K562 (cell line): ENCODE data around the gene ALDH7A1. TPM values are rescaled to one million over a fixed set of nuclear protein-coding genes. Genes with fewer than 3 reads are reported as not detected.

ENCODE experiments used
- ATAC-seq: fragments of 200-7000 bp; cut with Tn5 transposase; 3 replicates; pipeline ENCODE4 v1.9.1; 2020; ENCODE audit warnings: moderate library complexity
- BruUV-seq: library from RNA; stranded (reverse); fragments of 400-500 nt; replicated peaks from 2 replicates; lab custom pipeline; 2021; lab: Mats Ljungman, UMichigan
- CTCF ChIA-PET: fragments of 300-600 bp; formaldehyde crosslinking; extraction: SDS; loops from one replicate; lab custom pipeline; 2021; ENCODE audit warnings: low intra/inter-chr PET ratio; lab: Yijun Ruan, JAX
- POLR2A ChIA-PET: fragments of 300-600, 350-650 bp; sonication (Branson Sonifier 250); formaldehyde crosslinking; extraction: SDS; loops from one replicate; lab custom pipeline; 2021; ENCODE audit warnings: antibody characterized with exemption, inconsistent platforms; lab: Yijun Ruan, JAX
- DNase-seq, 4 experiments: peaks; one replicate each; pipeline versions ENCODE4 v3.0.0 to v3.0.0-alpha.2; 2011 to 2018; ENCODE audit warnings: low spot score in 3 of 4, mixed read lengths in 3 of 4; ENCODE audit errors: extremely low read depth in 1 of 4
- FAIRE-seq: peaks from 2 replicates; lab custom pipeline; 2011; peaks lifted over from hg19 to GRCh38; lab: Jason Lieb, UNC
- H2AFZ ChIP-seq: 2 replicates; pipeline ENCODE4 v1.6.0; 2011; ENCODE audit warnings: low read depth, low read length, control low read depth, inconsistent platforms
- H3K27ac ChIP-seq: fragments of 200-600 bp; 3 replicates; pipeline ENCODE4 v1.8.0; 2011; ENCODE audit warnings: low read depth, mild to moderate bottlenecking, control low read depth, inconsistent platforms, low read length, moderate library complexity, mixed read lengths; ENCODE audit errors: extremely low read depth
- H3K27me3 ChIP-seq, 2 experiments: fragments of 300-600 bp in 1 of 2; 2 replicates in 1 of 2; 3 replicates in 1 of 2; pipeline versions ENCODE4 v1.6.0 to v1.8.0; 2011; ENCODE audit warnings: inconsistent platforms in 2 of 2, low read length in 2 of 2, mild to moderate bottlenecking in 1 of 2, mixed read lengths in 1 of 2, moderate library complexity in 1 of 2; ENCODE audit not compliant: control insufficient read depth in 2 of 2, insufficient read depth in 2 of 2
- H3K36me3 ChIP-seq: fragments of 300-600 bp; 3 replicates; pipeline ENCODE4 v1.8.0; 2011; ENCODE audit warnings: mild to moderate bottlenecking, low read length, inconsistent platforms; ENCODE audit not compliant: control insufficient read depth, insufficient read depth
- H3K4me1 ChIP-seq, 2 experiments: fragments of 200-600 bp in 1 of 2; replicated peaks in 1 of 2; 2 replicates in 1 of 2; 3 replicates in 1 of 2; pipeline versions ENCODE4 v1.5.1 to v1.8.0; 2011; ENCODE audit warnings: inconsistent platforms in 2 of 2, low read length in 2 of 2, mild to moderate bottlenecking in 1 of 2, mixed read lengths in 1 of 2, moderate library complexity in 1 of 2; ENCODE audit not compliant: control insufficient read depth in 2 of 2, insufficient read depth in 2 of 2
- H3K4me2 ChIP-seq: 2 replicates; pipeline ENCODE4 v1.6.1; 2011; ENCODE audit warnings: low read length, control low read depth, inconsistent platforms, mixed read lengths; ENCODE audit not compliant: insufficient read depth
- H3K4me3 ChIP-seq: fragments of 200-600 bp; sonication (generic), shearing (Covaris generic); 2 replicates; pipeline ENCODE4 v1.5.1; 2016; ENCODE audit warnings: control low read depth, inconsistent platforms
- H3K79me2 ChIP-seq: fragments of 200-600 bp; 3 replicates; pipeline ENCODE4 v1.8.0; 2011; ENCODE audit warnings: low read length, inconsistent platforms; ENCODE audit not compliant: control insufficient read depth, insufficient read depth
- H3K9ac ChIP-seq, 2 experiments: 2 replicates each; pipeline versions ENCODE4 v1.6.0 to v1.6.1; 2011; ENCODE audit warnings: low read depth in 2 of 2, low read length in 2 of 2, control low read depth in 1 of 2, inconsistent platforms in 1 of 2, mild to moderate bottlenecking in 1 of 2, mixed read lengths in 1 of 2; ENCODE audit not compliant: insufficient read depth in 1 of 2
- H3K9me1 ChIP-seq: one replicate; pipeline ENCODE4 v1.6.0; 2011; ENCODE audit warnings: inconsistent platforms, mild to moderate bottlenecking, low read length, moderate library complexity; ENCODE audit not compliant: control insufficient read depth, insufficient read depth
- H3K9me3 ChIP-seq: replicated peaks from 2 replicates; pipeline ENCODE4 v1.5.1; 2011; ENCODE audit warnings: low read depth, low read length, inconsistent platforms; ENCODE audit not compliant: control insufficient read depth, insufficient read depth
- H4K20me1 ChIP-seq: replicated peaks from 2 replicates; pipeline ENCODE4 v1.6.1; 2011; ENCODE audit warnings: low read length, inconsistent platforms, mixed read lengths; ENCODE audit not compliant: control insufficient read depth, insufficient read depth
- FOXJ3 ChIP-seq: sonication (generic); formaldehyde crosslinking; IDR thresholded peaks from 2 replicates; pipeline ENCODE4 v1.4.0; 2020; ENCODE audit warnings: mild to moderate bottlenecking, missing genetic modification reagents
- GTF3C2 ChIP-seq: IDR thresholded peaks from 3 replicates; pipeline ENCODE4 v1.6.1; 2011; ENCODE audit warnings: borderline replicate concordance, mild to moderate bottlenecking, moderate library complexity; ENCODE audit not compliant: insufficient read length; ENCODE audit errors: extremely low read depth
- KAT2B ChIP-seq: IDR thresholded peaks from one replicate; pipeline ENCODE4 v1.6.1; 2012; ENCODE audit warnings: low read depth, mild to moderate bottlenecking, control low read depth, inconsistent platforms, low read length, moderate library complexity
- KAT7 ChIP-seq: sonication (generic); formaldehyde crosslinking; IDR thresholded peaks from 2 replicates; pipeline ENCODE4 v1.8.0; 2022; ENCODE audit warnings: missing genetic modification reagents, mild to moderate bottlenecking, borderline replicate concordance
- PHTF2 ChIP-seq: fragments of 250-450 bp; sonication (Bioruptor Pico); IDR thresholded peaks from 2 replicates; pipeline ENCODE4 v1.5.0; 2021; ENCODE audit warnings: mild to moderate bottlenecking
- TAL1 ChIP-seq: fragments of 450-650 bp; IDR thresholded peaks from 2 replicates; pipeline ENCODE4 v1.6.1; 2016; ENCODE audit warnings: mild to moderate bottlenecking
- TEAD1 ChIP-seq, 2 experiments: fragments of 450-650 bp in 1 of 2; sonication (generic) in 1 of 2; formaldehyde crosslinking; IDR thresholded peaks; 2 replicates each; pipeline versions ENCODE4 v1.4.0 to v1.8.0; 2020 to 2022; ENCODE audit warnings: mild to moderate bottlenecking in 2 of 2, missing genetic modification reagents in 1 of 2
- XRCC4 ChIP-seq: IDR thresholded peaks from one replicate; pipeline ENCODE4 v1.6.1; 2011; ENCODE audit not compliant: insufficient read depth, insufficient read length; ENCODE audit errors: extremely low read depth
- ZNF121 ChIP-seq: sonication (generic); formaldehyde crosslinking; conservative IDR thresholded peaks from 2 replicates; pipeline ENCODE4 v1.8.0; 2022; ENCODE audit warnings: missing genetic modification reagents
- ZNF316 ChIP-seq: fragments of 450-650 bp; IDR thresholded peaks from 2 replicates; pipeline ENCODE4 v1.6.1; 2016
- ZNF347 ChIP-seq: fragments of 450-650 bp; formaldehyde crosslinking; IDR thresholded peaks from 2 replicates; pipeline ENCODE4 v1.4.0; 2020; ENCODE audit warnings: low read depth, mild to moderate bottlenecking, moderate library complexity
- WGBS: fragments of 100-300 bp; shearing (Covaris generic); methylation state at CpG from one replicate; pipeline ENCODE4 v1.1.6; 2016; ENCODE audit warnings: low coverage, mixed read lengths; ENCODE audit not compliant: insufficient coverage; ENCODE audit errors: missing lambda C conversion rate; 5-methylcytosine and 5-hydroxymethylcytosine counted together
- in situ Hi-C: fragments of 300-500 bp; cut with MboI; formaldehyde crosslinking; loops from 4 replicates; pipeline ENCODE4 v1.15.0; 2018; ENCODE audit warnings: inconsistent platforms, mixed read lengths
- intact Hi-C: fragments of 100-400 bp; cut with micrococcal nuclease; formaldehyde crosslinking; loops from 2 replicates; pipeline ENCODE4 v1.14.2; 2022
- polyA plus RNA-seq, 8 experiments: library from polyadenylated mRNA; depleted of rRNA in 4 of 8; stranded (reverse) in 5 of 8; unstranded in 3 of 8; fragments of >200 nt; fragmentation: Nextera tagmentation in 2 of 8; fragmentation: Illumina TruSeq in 1 of 8; extraction: Ambion mirVana in 2 of 8; extraction: Trizol in 1 of 8; gene quantifications; 2 replicates each; pipeline versions ENCODE4 v1.2.1 to v1.2.3, GENCODE V29; 2011 to 2014; ENCODE audit warnings: inconsistent platforms in 1 of 8, missing spikeins in 1 of 8
- total RNA-seq, 7 experiments: library from RNA; depleted of rRNA in 6 of 7; stranded (reverse); fragments of >200 nt in 6 of 7; fragmentation: Illumina TruSeq in 2 of 7; extraction: Trizol in 2 of 7; gene quantifications; 2 replicates each; pipeline versions ENCODE4 v1.2.1 to v1.2.3, GENCODE V29; 2011 to 2021; ENCODE audit warnings: low replicate concordance in 1 of 7
- TF ChIP-seq, protein P1 (sequence below): fragments of 450-650 bp; formaldehyde crosslinking; IDR thresholded peaks from 2 replicates; pipeline ENCODE4 v1.4.0; 2022; ENCODE audit warnings: mild to moderate bottlenecking, moderate library complexity
- TF ChIP-seq, protein P2 (sequence below): fragments of 250-450 bp; sonication (Bioruptor Pico); IDR thresholded peaks from 2 replicates; pipeline ENCODE4 v1.6.1; 2021; ENCODE audit warnings: mild to moderate bottlenecking

Gene ALDH7A1
- total and polyA plus RNA-seq, 9 of the 15 experiments (the other 6 are each of a cell fraction or from before 2014, with no cell fraction given), result 0.04 to 0.49 TPM; not detected in 7

GRCh38 chr5:126613941-126614592, 19.0 kb upstream of the ALDH7A1 start:
- Histone ChIP-seq H3K27me3 (no peaks in the 10 kb centered on the region), H3K9ac (no peak overlapping the region), H3K9me3 (no peaks in the 10 kb centered on the region), H3K36me3 (peaks cover 73% of the 10 kb centered on the region; the same call in 2 of the 3 replicates), H3K4me1 (no peaks in the 10 kb centered on the region), H3K4me2 (no peak overlapping the region), H3K9me1 (no peaks in the 10 kb centered on the region), H3K27ac (no peak overlapping the region), H3K79me2 (peaks cover 27% of the 10 kb centered on the region), H2AFZ (no peak overlapping the region), H4K20me1 (no peaks in the 10 kb centered on the region), H3K4me3 (no peak overlapping the region)
- no peak for TF ChIP-seq ZNF316
- no peak for TF ChIP-seq ZNF347 (CRISPR knock-in tag)
- TF ChIP-seq PHTF2 (CRISPR knock-in tag), result no peak
- TF ChIP-seq XRCC4, result no peak
- TF ChIP-seq, protein P1, sequence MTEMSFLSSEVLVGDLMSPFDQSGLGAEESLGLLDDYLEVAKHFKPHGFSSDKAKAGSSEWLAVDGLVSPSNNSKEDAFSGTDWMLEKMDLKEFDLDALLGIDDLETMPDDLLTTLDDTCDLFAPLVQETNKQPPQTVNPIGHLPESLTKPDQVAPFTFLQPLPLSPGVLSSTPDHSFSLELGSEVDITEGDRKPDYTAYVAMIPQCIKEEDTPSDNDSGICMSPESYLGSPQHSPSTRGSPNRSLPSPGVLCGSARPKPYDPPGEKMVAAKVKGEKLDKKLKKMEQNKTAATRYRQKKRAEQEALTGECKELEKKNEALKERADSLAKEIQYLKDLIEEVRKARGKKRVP (CRISPR knock-in tag), result no peak
- TF ChIP-seq, protein P2, sequence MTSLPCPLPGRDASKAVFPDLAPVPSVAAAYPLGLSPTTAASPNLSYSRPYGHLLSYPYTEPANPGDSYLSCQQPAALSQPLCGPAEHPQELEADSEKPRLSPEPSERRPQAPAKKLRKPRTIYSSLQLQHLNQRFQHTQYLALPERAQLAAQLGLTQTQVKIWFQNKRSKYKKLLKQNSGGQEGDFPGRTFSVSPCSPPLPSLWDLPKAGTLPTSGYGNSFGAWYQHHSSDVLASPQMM (CRISPR knock-in tag), result no peak
- no peak for TF ChIP-seq ZNF121 (CRISPR knock-in tag)
- no peak for TF ChIP-seq TEAD1 (CRISPR knock-in tag; IDR thresholded peaks at IDR 0.05)
- no peak for TF ChIP-seq KAT2B
- no peak for TF ChIP-seq TAL1
- no peak for TF ChIP-seq FOXJ3 (CRISPR knock-in tag)
- no peak for TF ChIP-seq KAT7
- no peak for TF ChIP-seq GTF3C2
- 94% methylated on average over 7 of the region's 7 CpGs for WGBS
- no peak for DNase-seq
- ChIA-PET CTCF (no interaction called here), POLR2A (interaction anchor here (0.6 kb wide), 2 partner anchors 61 to 256 kb away, joined by 3 read pairs; no protein-coding TSS in a partner anchor)
- no peak for ATAC-seq
- in situ Hi-C loops (no loop called here), intact Hi-C loops (no loop called here)
- BruUV-seq, result no TSS peak
- no peak for FAIRE-seq
